GM18505 (cell line): ENCODE measurements around the gene RPEL1.
"Not testable (repeated sequence)": the region's sequence is repeated elsewhere in the genome, so short reads cannot be mapped to it uniquely, and the experiment has no call there.

ENCODE experiments used
- ATAC-seq: cut with Tn5 transposase; IDR thresholded peaks from one replicate; pipeline ENCODE4 v1.9.1; 2021; ENCODE audit not compliant: unreplicated experiment
- POLR2A ChIP-seq: IDR thresholded peaks from 4 replicates; pipeline ENCODE4 v1.6.1; 2011; ENCODE audit warnings: borderline replicate concordance; ENCODE audit not compliant: insufficient read depth, insufficient read length; ENCODE audit errors: extremely low read depth

RPEL1 gene

GRCh38 chr10:103224133-103224532 lies 21.6 kb upstream of the RPEL1 start:
- ATAC-seq = no peak
- no peak for TF ChIP-seq POLR2A

- ATAC-seq = not testable (repeated sequence)
These were observed 21.0 kb upstream of the RPEL1 start for GRCh38 chr10:103224721-103225120.

GRCh38 chr10:103225939-103226338 lies 19.7 kb upstream of the RPEL1 start:
- no peak for TF ChIP-seq POLR2A
- no peak for ATAC-seq

GRCh38 chr10:103227416-103227815 lies 18.3 kb upstream of the RPEL1 start:
- ATAC-seq = no peak

GRCh38 chr10:103231047-103231551 lies 14.6 kb upstream of the RPEL1 start:
- no peak for TF ChIP-seq POLR2A
- no peak for ATAC-seq

More at GRCh38 chr10:103227416-103227815, 18.3 kb upstream of the RPEL1 start:
- no peak for TF ChIP-seq POLR2A

- TF ChIP-seq POLR2A = no peak
- ATAC-seq = no peak
These were observed 13.5 kb upstream of the RPEL1 start for GRCh38 chr10:103232131-103232673.

GRCh38 chr10:103232772-103233488 lies 12.8 kb upstream of the RPEL1 start:
- no peak for TF ChIP-seq POLR2A
- ATAC-seq = no peak

GRCh38 chr10:103235775-103236174 lies 9.9 kb upstream of the RPEL1 start:
- no peak for ATAC-seq
- no peak for TF ChIP-seq POLR2A

- ATAC-seq = no peak
- TF ChIP-seq POLR2A = no peak
These were observed 7.0 kb upstream of the RPEL1 start for GRCh38 chr10:103238506-103239252.

GRCh38 chr10:103241262-103242011 lies 4.2 kb upstream of the RPEL1 start:
- ATAC-seq = no peak
- no peak for TF ChIP-seq POLR2A

- no peak for TF ChIP-seq POLR2A
- no peak for ATAC-seq
These were observed 918 bp upstream of the RPEL1 start for GRCh38 chr10:103244666-103245271.

- TF ChIP-seq POLR2A = no peak
- no peak for ATAC-seq
These were observed 637 bp downstream of the RPEL1 start for GRCh38 chr10:103246324-103246723.

GRCh38 chr10:103254113-103254512 lies 8.4 kb downstream of the RPEL1 start:
- TF ChIP-seq POLR2A = no peak
- ATAC-seq = no peak

GRCh38 chr10:103254538-103255325 lies 9.0 kb downstream of the RPEL1 start:
- TF ChIP-seq POLR2A = no peak
- no peak for ATAC-seq
